Measurements from ENCODE around the gene SDS.

SDS gene

DNA sequence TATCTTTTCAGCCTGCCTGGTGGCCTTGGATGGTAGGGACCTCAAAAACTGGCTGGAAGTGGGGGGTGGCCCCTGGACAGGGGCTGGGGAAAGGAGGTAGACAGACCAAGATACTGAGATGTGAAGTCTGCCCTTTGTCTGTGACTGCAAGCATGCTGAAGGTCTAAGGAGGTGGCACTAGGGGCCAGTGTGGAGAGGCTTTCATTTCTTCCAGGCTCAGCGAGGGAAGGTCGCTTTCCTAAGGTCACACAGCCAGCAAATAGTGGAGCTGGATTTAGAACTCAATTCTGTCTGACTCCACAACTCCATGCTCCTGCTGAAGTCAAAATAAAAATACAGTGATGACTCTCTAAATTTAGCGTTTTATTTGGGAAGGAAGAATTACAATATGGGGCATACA lies 56.6 kb downstream of the SDS start:
- no peaks in the 10 kb centered on the region for H3K9me3 ChIP-seq (ENCODE audit: low read depth, low read length)
- TF ChIP-seq POLR2AphosphoS5 (IDR thresholded peaks at IDR 0.05; ENCODE audit: borderline replicate concordance, low read depth, low read length): no peak
- no peak for TF ChIP-seq FOXP2 (optimal IDR thresholded peaks at IDR 0.05; ENCODE audit: control extremely low read depth, extremely low read length, insufficient read depth)
- TF ChIP-seq EZH2 (IDR thresholded peaks at IDR 0.05): no peak
- H3K9ac ChIP-seq (ENCODE audit: insufficient read length): no peak overlapping the region
- H3K4me3 ChIP-seq: no peak overlapping the region
- H3K36me3 ChIP-seq (ENCODE audit: insufficient read depth, low read length): no peaks in the 10 kb centered on the region
- H3K27ac ChIP-seq: no peak overlapping the region
- no peak for DNase-seq (ENCODE audit: low read depth, low spot score)

DNA sequence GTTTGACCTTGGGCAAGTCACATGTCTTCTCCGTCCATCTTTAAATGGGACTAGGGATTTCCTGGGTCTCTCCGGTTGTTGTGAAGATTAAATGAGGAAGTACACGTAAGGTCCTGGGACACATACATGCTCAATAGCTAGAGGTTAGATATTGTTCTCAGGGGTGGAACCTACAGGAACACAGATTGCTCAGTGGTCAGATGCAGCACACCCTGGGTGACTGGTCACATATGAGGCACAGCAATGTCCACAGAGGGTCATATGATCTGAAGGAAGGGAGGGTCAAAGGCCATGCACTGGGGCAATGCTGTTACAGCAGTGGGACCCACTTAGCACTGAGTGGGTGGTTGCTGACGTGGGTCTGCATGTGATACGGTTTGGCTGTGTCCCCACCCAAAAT lies 57.3 kb downstream of the SDS start:
- Histone ChIP-seq H3K36me3 (ENCODE audit: insufficient read depth, low read length) (no peaks in the 10 kb centered on the region), H3K9me3 (ENCODE audit: low read depth, low read length) (no peaks in the 10 kb centered on the region), H3K4me3 (no peak overlapping the region), H3K27ac (no peak overlapping the region), H3K9ac (ENCODE audit: insufficient read length) (no peak overlapping the region)
- TF ChIP-seq FOXP2 (optimal IDR thresholded peaks at IDR 0.05; ENCODE audit: control extremely low read depth, extremely low read length, insufficient read depth) (no peak), EZH2 (IDR thresholded peaks at IDR 0.05) (no peak), POLR2AphosphoS5 (IDR thresholded peaks at IDR 0.05; ENCODE audit: borderline replicate concordance, low read depth, low read length) (no peak)
- DNase-seq (ENCODE audit: low read depth, low spot score): no peak

DNA sequence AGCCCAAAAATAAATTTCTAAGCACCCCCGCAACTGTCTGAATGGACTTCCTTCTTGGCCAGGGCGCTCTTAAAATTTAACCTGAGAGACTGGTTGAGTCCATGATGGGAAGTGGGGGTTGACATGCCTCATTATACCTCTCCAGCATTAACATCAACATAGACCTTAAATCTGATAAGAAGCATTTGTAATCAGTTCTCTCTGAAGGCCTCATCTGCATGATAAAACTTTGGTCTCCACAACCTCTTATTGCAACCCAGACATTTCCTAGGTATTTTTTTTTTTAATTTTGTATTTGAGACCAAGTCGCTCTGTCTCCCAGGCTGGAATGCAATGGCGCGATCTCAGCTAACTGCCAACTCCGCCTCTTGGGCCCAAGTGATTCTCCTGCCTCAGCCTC lies 58.4 kb downstream of the SDS start:
- DNase-seq (ENCODE audit: low read depth, low spot score): no peak
- TF ChIP-seq POLR2AphosphoS5 (IDR thresholded peaks at IDR 0.05; ENCODE audit: borderline replicate concordance, low read depth, low read length): no peak
- TF ChIP-seq EZH2 (IDR thresholded peaks at IDR 0.05): no peak
- no peak for TF ChIP-seq FOXP2 (optimal IDR thresholded peaks at IDR 0.05; ENCODE audit: control extremely low read depth, extremely low read length, insufficient read depth)
- Histone ChIP-seq H3K36me3 (ENCODE audit: insufficient read depth, low read length) (no peaks in the 10 kb centered on the region), H3K9me3 (ENCODE audit: low read depth, low read length) (no peaks in the 10 kb centered on the region), H3K27ac (no peak overlapping the region), H3K4me3 (no peak overlapping the region), H3K9ac (ENCODE audit: insufficient read length) (no peak overlapping the region)

Data from SK-N-MC (cell line).